ENCODE results near the gene MYO7B.

Gene MYO7B

GRCh38 chr2:127657232-127657595, 121.7 kb downstream of the MYO7B start:
- DNase-seq = no peak
- H3K9me3 ChIP-seq (replicated peaks; ENCODE audit: insufficient read depth, low read length) = no peaks in the 10 kb centered on the region
- no peak overlapping the region for H3K4me2 ChIP-seq (ENCODE audit: low read depth, low read length)
- TF ChIP-seq CTCF (IDR thresholded peaks at IDR 0.05; ENCODE audit: low read length) (no peak), EZH2 (optimal IDR thresholded peaks at IDR 0.05; ENCODE audit: low read depth, low read length) (no peak), EZH2phosphoT487 (IDR thresholded peaks at IDR 0.05; ENCODE audit: low read length) (no peak)
- H3K79me2 ChIP-seq (ENCODE audit: low read length) = no peaks in the 10 kb centered on the region
- H3K4me3 ChIP-seq (ENCODE audit: low read length) = no peak overlapping the region
- H4K20me1 ChIP-seq (ENCODE audit: insufficient read depth, low read length) = no peaks in the 10 kb centered on the region
- H3K9ac ChIP-seq (ENCODE audit: low read length) = no peak overlapping the region
- H3F3A ChIP-seq (ENCODE audit: insufficient read depth, low read length) = no peaks in the 10 kb centered on the region
- H2AFZ ChIP-seq (ENCODE audit: low read length) = no peak overlapping the region
- no peaks in the 10 kb centered on the region for H3K4me1 ChIP-seq (ENCODE audit: low read length)
- H3K27me3 ChIP-seq (replicated peaks; ENCODE audit: insufficient read depth, low read length) = peaks cover 10% of the 10 kb centered on the region; the same call in 1 of the 2 replicates
- H3K9me2 ChIP-seq (replicated peaks; ENCODE audit: insufficient read depth, low read length) = no peaks in the 10 kb centered on the region
- no peak overlapping the region for H3K27ac ChIP-seq (ENCODE audit: low read length)
- H3K36me3 ChIP-seq (replicated peaks; ENCODE audit: insufficient read depth, low read length) = no peaks in the 10 kb centered on the region

GRCh38 chr2:127658146-127658545, 122.7 kb downstream of the MYO7B start:
- Histone ChIP-seq H3K9me3 (replicated peaks; ENCODE audit: insufficient read depth, low read length) (no peaks in the 10 kb centered on the region), H3K9me2 (replicated peaks; ENCODE audit: insufficient read depth, low read length) (no peaks in the 10 kb centered on the region), H3K79me2 (ENCODE audit: low read length) (no peaks in the 10 kb centered on the region), H3K27ac (ENCODE audit: low read length) (no peak overlapping the region), H3K9ac (ENCODE audit: low read length) (no peak overlapping the region), H3K4me1 (ENCODE audit: low read length) (no peaks in the 10 kb centered on the region), H3K27me3 (replicated peaks; ENCODE audit: insufficient read depth, low read length) (peaks cover 7% of the 10 kb centered on the region; the same call in 1 of the 2 replicates), H3K4me2 (ENCODE audit: low read depth, low read length) (no peak overlapping the region), H2AFZ (ENCODE audit: low read length) (no peak overlapping the region), H3K36me3 (replicated peaks; ENCODE audit: insufficient read depth, low read length) (no peaks in the 10 kb centered on the region), H3F3A (ENCODE audit: insufficient read depth, low read length) (no peaks in the 10 kb centered on the region), H4K20me1 (ENCODE audit: insufficient read depth, low read length) (no peaks in the 10 kb centered on the region), H3K4me3 (ENCODE audit: low read length) (no peak overlapping the region)
- TF ChIP-seq EZH2 (optimal IDR thresholded peaks at IDR 0.05; ENCODE audit: low read depth, low read length) = no peak
- TF ChIP-seq CTCF (IDR thresholded peaks at IDR 0.05; ENCODE audit: low read length) = no peak
- TF ChIP-seq EZH2phosphoT487 (IDR thresholded peaks at IDR 0.05; ENCODE audit: low read length) = no peak
- DNase-seq = no peak

GRCh38 chr2:127658641-127659407, 123.3 kb downstream of the MYO7B start:
- Histone ChIP-seq H3K4me2 (ENCODE audit: low read depth, low read length) (no peak overlapping the region), H3K36me3 (replicated peaks; ENCODE audit: insufficient read depth, low read length) (no peaks in the 10 kb centered on the region), H3K9me2 (replicated peaks; ENCODE audit: insufficient read depth, low read length) (no peaks in the 10 kb centered on the region), H4K20me1 (ENCODE audit: insufficient read depth, low read length) (no peaks in the 10 kb centered on the region), H3K79me2 (ENCODE audit: low read length) (no peaks in the 10 kb centered on the region), H3K4me1 (ENCODE audit: low read length) (no peaks in the 10 kb centered on the region), H3K9ac (ENCODE audit: low read length) (no peak overlapping the region), H2AFZ (ENCODE audit: low read length) (no peak overlapping the region), H3K27ac (ENCODE audit: low read length) (no peak overlapping the region), H3F3A (ENCODE audit: insufficient read depth, low read length) (no peaks in the 10 kb centered on the region), H3K27me3 (replicated peaks; ENCODE audit: insufficient read depth, low read length) (peaks cover 5% of the 10 kb centered on the region; the same call in 1 of the 2 replicates), H3K9me3 (replicated peaks; ENCODE audit: insufficient read depth, low read length) (no peaks in the 10 kb centered on the region), H3K4me3 (ENCODE audit: low read length) (no peak overlapping the region)
- no peak for DNase-seq
- no peak for TF ChIP-seq CTCF (IDR thresholded peaks at IDR 0.05; ENCODE audit: low read length)
- no peak for TF ChIP-seq EZH2 (optimal IDR thresholded peaks at IDR 0.05; ENCODE audit: low read depth, low read length)
- no peak for TF ChIP-seq EZH2phosphoT487 (IDR thresholded peaks at IDR 0.05; ENCODE audit: low read length)
